DMS153 (cell line): Measurements from ENCODE around the gene SCAF1.

Source experiments
- DNase-seq: peaks from one replicate; lab custom pipeline; 2025; lab: John Stamatoyannopoulos, UW

Gene SCAF1

DNA sequence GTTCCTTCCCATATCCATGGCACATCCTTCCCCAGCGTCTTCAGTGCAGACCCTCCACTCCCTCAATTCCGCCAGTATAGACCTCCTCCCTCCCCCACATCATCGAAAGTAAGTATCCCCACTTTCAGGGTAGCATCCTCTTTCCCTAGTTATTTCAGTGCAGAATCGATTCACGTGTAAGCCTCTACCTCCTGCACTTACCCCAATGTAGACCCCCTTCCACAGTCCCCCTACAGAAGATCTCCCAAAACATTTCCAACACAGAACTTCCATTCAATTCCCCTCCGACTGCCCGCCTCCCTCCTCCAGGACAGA, 23.0 kb downstream of the SCAF1 start:
- no peak for DNase-seq

DNA sequence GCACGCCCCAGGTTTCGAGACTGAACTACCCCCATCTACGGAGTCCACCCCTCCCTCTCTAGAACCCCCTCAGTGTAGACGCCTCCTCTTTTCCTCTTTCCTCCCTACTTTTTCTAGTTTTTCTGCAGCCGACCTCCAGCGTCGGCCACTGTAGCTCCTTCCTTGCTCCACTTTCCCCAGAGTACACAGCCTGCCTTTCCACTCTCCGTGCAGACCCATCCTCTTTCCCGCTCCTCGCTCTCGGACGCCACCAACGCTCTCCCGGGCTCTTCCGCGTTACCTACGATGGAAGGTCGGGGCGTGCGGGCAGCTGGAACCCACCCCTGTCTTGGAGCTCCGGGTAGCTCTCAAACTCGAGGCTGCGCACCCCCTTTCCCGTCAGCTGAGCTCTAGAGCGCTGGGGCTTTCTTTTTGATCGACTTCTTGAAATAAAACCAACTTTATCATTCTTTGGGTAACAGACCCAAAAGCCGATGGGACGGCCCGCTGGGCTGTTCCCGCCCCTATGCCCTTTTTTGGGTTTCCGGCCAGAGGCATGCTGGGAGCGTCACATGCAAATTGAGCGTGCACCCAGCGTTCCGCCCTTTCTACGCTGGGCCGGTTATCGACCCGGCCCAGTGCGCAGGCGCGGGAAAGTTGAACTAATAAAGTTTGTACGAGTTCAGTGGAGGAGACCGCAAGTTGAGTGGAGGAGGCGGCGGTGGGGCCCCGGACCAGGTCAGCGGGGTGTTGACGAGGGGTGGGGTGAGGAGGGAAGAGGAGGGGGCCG, 23.5 kb downstream of the SCAF1 start, which contains the start of the genes BCL2L12 and IRF3:
Gene BCL2L12 (plus strand): TSS at position 583 of the 769 bp plus-strand sequence. CDS start 760 bp downstream, outside the sequence.
Gene IRF3 (minus strand): TSS at position 507 of the 769 bp plus-strand sequence. CDS start 1,019 bp downstream, outside the sequence.
- peak; percentile 86 for DNase-seq

DNA sequence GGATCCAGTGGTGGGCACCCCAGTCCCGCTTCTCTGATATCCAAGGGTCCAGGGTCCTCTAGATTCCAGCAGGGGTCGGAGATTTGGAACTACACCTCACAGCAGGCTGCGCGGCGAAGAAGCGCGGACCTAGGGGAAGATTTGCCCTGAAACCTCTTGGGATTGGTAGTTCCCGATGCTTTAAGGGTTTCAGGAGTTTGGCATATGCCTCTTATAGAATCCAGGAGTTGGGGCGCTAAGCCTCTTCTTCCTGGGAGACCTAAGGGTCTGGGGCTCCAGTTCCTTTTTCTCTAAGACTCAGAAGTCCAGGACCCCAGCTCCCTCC, 24.1 kb downstream of the SCAF1 start:
- DNase-seq = no peak

DNA sequence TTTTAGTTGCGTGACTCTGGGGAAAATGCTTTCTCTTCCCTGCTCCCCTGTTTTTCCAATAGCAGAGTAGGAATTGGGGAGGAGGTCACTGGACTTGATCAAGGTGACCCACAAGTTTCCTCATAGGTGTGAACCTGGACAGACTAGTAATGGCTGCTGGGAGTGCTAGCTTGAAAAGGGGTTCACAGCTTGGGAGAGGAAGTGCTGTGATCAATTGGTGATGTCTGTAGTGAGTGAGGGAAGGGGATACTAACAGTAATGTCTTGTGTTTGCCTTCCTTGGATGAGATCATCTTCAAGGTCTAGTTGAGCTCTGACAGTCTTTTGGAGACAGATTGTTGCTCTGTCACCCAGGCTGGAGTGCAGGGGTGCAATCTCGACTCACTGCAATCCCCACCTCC, 25.5 kb downstream of the SCAF1 start:
- no peak for DNase-seq

DNA sequence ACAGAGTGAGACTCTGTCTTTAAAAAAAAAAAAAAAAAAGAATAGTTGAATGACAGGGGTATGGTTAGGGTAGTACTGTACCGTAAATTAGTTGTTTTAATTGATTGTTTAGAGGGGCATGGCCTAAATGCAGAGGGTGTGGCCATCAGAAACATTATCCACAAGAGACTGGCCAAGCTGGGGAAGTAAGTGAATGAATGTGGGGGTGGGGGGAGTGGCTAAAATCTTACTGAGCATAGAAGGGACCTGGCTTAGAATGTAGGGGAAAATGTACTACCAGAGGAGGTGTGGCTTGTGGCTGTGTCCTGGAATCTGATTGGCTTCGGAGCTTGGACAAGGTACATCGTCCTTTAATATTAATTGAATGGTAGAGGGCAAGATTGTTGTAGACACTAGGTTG, 27.5 kb downstream of the SCAF1 start:
- DNase-seq = no peak

DNA sequence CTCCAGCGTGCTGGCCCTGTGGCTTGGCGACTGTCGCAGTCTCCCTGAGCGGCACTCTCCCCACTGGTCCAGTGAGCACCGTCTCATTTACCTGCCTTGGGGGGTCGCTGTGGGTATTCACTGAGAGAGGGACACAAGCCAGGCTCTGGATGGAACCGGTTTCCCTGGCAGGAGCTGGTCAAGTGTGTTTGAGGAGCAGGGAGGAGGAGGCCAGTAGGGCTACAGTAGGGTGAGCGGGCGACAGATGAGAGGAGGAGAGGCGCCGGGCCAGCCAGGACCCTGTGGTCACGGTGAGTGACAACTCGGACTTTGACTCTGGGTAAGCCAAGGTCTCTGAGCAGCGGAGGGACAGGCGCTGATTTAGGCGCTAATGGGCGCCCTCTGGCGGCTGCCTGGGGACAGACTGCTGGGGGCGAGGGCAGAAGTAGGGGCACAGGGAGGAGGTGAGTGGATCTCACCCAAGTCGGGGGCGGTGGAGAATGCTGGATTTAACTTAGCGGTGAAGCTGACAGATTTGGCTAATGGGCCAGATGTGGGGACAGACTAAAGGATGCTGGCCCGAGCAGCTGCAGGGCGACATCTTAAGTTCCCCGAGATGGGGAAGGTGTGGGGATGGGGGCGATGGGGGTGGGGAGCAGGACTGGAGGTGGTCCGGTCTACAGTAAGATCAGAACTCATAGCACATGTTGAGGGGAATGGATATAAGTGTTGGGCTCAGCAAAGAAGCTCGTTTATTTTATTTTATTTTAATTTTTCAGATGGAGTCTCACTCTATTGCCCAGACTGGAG, 30.3 kb downstream of the SCAF1 start:
- DNase-seq = peak; percentile 63

DNA sequence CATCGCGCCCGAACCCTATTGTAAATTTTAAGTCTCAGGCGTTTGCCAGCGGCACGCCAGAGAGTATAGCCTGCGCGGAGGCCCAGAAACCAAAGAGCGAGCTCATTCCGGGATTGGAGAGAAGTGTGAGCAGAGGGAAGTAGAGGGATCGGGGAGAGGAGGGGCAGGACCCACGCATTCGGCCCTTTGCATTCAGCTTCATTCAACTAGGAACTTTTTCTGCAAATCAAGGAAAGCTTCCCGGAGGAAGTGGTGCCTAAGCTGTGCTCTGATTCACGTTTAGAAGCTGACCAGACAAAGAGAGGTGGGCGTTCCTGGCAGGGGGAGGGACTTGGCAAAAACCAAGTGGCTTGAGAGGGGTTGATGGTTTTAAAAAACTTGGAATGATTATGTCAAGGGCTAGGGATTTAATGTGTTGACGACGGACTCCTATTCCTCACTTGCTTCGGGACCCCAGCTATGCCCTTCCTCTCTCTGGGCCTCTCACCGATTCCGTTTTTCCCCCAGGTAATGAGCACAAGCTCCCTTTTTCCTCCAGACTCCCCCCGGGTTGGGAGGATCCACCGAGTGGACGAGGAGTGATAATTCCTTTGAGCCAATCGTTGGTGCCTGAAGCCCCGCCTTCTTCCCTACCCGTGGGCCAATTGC, 34.3 kb downstream of the SCAF1 start:
- peak; percentile 90 for DNase-seq

DNA sequence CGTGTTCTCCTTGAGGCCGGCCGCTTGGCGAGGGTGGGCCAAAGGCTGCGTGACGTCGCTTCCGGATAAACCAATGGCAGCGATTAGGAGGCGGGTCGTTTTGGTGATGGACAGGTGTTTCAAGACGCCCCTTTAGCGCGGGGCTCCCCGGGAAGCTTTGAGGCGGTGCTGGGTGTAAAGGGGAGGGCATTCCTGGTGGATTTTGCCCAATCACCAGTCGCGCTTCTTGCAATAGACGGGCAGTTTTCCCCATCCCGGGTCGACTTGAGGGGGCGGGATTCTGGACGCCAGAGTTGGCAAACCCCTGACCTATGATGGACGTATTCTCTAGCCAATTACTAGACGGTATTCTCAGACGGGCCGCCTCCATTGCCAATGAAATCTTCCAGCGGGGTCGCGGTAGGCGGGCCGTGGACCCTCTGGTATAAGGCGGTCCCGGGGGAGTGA, 34.8 kb downstream of the SCAF1 start:
- DNase-seq = peak; percentile 99

DNA sequence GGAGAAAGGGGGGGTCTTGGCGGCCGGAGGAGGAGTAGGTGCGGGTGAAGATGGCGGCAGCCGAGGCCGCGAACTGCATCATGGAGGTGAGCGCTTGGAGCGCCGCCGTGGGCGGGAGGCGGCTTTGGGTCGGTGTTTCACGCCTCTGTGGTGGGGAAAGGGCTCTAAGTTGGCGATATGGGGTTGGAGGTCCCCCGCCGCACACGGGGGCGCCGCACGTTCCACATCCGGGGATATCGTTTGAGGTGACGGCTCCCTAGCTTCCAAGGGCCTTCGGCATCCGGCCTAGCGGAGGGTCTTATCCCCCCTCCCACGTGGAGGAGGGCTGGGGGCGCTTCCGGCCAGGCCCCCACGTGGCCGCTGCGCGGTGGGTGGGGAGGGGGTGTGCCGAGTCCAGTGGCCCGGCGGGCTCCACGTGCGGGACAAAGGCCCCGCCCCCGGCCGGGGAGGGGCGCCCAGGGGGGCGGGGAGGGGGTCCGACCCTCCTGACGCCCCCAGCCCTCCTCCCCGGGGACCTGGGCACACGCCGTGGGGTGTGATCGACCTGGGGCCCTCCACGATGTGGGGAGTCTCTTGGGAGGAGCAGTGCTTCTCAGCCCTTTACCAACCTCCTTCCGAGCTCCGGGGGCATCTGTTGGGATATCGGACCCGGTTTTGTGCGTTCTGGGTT, 35.4 kb downstream of the SCAF1 start, which contains the start of gene PRMT1:
Gene PRMT1 (plus strand): TSS at position 41 of the 670 bp plus-strand sequence. CDS start 10 bp downstream, at position 51.
- DNase-seq = no peak

DNA sequence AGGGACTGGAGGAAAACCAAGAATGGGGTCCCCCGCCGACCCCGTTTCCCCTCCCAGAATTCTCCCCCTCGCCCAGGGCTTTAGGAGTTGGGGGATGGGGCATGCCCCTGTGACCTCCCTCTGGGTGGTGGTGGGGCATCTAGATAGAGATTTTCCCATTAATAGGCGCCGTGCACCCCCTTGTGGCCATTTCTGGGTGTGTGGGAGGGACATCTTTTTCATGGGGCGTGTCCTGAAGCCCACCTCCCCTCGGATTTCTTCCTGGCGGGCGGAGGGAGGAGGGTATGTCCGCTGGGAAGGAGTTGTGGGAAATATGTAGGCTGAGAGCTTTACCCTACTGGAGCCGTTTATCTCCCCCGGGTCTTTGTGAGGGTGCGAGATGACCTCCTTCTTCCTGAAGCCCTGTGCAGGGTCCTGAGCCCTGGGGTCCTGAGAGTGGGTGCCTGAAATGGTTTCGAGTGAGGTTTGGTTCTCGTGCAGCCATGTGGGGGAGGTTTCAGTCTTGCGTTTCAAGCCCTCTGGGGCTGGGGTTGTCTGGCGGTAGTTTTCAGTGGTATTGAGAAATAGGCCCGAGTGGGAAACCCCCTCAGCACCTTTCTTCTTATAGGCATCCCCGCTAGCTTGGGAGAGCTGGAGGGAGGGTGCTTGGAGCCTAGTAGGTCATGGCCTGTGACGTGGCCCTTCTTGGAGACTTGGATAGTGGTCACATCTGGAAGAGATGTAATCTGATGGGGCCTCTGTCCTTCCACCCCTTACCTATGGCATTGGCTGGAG, 36.1 kb downstream of the SCAF1 start:
- DNase-seq = no peak

DNA sequence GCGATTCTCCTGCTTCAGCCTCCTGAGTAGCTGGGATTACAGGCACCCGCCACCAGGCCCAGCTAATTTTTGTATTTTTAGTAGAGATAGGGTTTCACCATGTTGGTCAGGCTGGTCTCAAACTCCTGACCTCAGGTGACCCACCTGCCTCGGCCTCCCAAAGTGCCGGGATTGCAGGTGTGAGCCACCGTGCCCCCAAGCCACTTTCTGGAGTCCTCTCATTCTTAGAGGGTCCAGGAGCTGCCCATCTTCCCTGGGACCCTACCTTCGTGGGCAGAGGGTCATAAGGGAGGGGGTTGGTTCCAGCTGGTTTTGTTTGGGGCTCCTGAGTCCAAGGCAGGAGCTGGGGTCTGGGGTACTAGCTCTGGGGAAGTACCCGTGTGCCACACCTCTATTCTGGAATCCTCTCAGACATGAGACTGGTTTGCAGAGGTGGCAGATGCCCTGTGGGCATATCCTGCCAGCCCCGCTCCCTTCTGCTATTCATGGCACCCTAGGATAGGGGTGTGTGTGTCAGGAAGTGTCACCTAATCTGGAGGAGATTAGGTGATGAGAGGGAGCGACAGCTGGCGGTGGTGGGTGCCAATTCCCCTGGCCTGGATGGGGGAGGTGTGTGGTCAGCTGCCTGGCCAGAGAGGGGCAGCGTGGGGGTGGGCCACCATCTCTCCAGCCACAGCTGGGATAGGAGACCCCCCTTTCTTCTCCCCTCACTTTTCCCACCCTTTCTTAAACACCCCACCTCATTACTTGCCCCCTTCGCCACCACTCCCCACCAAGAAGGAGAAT, 37.2 kb downstream of the SCAF1 start:
- DNase-seq = no peak

DNA sequence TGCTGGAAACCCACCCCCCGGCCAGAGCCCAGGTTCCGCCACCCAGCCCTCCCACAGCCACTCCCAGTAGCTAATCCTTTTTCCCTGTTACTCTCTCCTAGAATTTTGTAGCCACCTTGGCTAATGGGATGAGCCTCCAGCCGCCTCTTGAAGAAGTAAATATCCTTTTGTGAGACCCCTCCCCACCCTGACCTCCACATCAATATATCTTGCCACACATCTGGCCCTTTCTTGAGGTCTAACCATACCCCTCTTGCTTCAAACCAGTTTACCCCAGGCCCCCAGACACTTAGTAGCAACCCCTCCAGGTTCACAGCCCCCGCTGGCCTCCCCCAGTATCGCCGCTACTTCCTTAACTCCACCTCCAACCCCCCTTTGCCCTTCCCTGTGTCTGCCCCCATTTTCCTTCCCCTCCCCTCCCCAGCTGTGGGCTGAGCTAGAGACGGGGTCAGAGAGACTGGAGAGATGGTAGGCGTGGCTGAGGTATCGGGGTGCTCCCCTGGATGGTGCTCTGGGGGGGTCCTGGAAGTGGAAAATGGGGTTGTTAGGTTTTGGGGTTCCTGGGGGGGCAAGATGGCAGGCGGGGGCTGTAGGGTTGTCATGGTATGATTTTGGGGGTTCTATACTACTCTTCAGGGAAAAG, 37.9 kb downstream of the SCAF1 start:
- no peak for DNase-seq

DNA sequence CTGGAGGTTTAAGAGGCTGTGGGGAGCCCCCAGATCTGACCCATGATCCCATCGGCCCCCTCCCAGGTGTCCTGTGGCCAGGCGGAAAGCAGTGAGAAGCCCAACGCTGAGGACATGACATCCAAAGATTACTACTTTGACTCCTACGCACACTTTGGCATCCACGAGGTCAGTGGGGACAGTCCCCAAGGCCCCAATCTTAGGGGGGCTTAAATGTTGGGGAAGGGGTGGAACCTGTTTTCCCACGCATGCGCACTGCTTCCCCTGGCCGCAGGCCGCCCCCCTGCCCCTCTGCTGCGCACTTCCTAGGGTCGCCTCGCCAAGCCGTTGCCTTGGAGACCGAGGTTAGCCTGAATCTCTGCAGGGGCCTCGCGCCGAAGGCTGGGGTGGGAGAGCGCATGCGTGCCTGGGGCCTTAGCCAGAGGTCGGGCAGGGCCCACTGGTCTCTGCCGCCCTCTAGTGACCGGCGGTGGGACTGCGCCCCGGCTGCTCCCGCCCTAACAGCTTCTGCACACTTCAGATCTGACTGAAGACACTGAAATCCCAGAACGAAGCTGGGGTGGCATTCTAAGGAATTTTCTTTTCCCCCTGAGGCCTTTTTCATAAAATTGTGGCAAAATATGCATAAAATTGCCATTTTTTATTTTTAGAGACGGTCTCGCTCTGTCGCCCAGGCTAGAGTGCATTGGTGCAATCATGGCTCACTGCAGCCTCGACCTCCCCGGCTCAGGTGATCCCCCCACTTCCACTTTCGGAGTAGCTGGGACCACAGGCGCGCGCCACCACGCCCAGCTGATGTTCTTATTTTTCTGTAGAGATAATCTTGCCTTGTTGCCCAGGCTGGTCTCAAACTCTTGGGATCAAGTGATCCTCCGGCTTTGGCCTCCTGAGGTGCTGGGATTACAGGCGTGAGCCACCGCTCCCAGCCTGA, 38.7 kb downstream of the SCAF1 start:
- peak; percentile 17 for DNase-seq

DNA sequence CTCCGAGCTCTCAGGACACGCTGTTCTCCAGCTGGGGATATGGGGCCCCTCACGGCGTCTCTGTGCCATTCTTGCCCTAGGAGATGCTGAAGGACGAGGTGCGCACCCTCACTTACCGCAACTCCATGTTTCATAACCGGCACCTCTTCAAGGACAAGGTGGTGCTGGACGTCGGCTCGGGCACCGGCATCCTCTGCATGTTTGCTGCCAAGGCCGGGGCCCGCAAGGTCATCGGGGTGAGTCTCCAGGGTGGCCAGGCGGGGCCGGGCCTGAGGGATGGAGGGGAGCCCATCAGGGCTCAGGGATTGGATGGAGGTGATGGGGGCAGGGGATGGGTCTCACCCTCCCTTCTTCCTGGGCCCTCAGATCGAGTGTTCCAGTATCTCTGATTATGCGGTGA, 39.8 kb downstream of the SCAF1 start:
- no peak for DNase-seq

DNA sequence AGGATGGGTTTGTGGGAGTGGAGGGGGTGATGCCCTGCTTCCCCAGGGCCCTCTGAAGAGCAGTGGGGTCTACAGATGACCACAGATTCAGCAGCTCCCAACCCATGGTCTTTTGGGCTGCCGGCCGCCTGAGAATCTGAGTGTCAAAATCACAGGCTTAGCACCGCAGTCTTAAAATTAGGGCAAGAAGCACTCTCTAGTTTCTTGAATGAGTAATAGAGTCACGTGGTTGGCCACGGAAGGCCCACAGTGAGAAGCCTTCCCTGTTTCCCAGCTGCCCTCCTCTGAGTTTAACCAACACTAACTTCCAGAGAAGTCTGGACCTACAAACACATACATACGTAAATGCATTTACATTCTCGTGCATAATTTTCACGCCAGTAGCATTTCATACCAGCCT, 40.3 kb downstream of the SCAF1 start:
- no peak for DNase-seq

DNA sequence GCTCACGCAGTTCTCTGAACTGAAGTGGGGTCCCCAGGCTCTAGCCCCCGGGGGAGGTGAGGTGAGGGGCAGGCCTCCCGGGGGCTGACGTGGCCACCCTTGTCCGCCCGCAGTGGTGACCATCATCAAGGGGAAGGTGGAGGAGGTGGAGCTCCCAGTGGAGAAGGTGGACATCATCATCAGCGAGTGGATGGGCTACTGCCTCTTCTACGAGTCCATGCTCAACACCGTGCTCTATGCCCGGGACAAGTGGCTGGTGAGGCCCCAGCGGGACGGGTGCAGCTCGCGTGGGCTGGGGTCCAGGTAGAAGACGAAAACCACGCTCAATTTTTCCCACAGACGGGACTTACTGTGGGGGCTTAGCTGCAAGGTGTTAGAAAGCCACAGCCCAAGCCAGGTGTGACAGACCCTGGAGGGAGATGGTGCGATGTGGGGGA, 41.8 kb downstream of the SCAF1 start:
- DNase-seq = no peak

DNA sequence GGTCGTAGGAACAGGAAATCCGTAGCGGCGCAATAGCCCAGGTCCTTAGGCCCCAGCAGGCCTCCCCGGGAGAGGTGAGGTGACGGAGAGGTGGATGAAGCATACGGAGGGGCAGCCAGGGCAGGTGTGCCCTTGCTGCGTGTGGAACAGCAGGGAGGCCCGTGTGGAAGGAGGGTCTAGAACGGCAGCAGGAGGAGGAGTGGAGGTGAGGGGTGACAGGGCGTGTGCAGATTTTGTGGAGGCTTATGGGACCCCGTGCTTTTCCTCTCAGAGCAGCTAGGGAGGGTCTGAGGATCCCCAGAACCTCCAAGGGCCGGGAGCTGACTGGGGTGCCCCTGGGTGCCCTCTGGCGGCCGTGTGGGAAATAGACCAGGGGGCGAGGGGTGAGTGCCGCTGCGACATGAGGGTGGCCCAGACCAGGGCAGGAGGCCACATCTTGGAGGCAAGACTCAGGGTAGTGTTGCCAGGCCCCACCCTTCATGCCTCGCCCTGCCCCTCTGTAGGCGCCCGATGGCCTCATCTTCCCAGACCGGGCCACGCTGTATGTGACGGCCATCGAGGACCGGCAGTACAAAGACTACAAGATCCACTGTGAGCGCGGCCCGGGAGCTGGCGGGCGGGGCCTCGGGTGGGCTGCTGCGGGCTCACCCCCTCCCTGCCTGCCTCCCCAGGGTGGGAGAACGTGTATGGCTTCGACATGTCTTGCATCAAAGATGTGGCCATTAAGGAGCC, 42.4 kb downstream of the SCAF1 start:
- no peak for DNase-seq

DNA sequence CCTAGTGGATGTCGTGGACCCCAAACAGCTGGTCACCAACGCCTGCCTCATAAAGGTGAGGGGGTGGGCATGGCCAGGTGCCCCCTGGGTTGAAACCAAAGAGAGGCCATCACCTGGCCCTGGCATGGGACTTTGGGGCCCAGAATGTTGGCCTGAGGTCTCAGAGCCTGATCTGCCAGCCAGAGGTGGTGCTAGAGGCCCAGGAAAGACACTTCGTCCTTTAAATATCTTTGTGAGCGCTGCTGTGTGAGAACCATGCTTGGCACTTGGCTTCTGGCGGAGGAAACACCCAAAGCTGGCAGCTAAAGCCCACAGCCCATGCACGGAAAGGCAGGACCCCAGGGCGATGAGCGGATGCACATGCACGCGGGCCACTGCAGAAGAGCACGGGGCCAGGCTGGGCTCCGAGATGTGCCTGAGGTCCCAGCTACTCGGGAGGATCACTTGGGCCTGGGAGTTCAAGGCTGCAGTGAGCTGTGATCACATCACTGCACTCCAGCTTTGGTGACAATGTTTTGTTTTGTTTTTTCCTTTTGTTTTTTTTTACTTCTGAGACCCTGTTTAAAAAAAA, 43.1 kb downstream of the SCAF1 start:
- DNase-seq = no peak
